Esophagus mucosa (tissue), 1 donor: ENCODE data around the gene DLX2. TPM values are rescaled to one million over a fixed set of nuclear protein-coding genes. Genes with fewer than 3 reads are reported as not detected.

Source experiments
- ATAC-seq: fragments of 200-7000 bp; cut with Tn5 transposase; one replicate; pipeline ENCODE4 v1.9.1; 2020
- total RNA-seq: library from RNA; stranded (reverse); gene quantifications from one replicate; pipeline ENCODE4 v1.2.4, GENCODE V29; 2023
- donor health status: DM: yes; HTN: yes; CAD: no.

Gene DLX2
- total RNA-seq, 1 donor from 2014 or later, result not detected

- no peak for ATAC-seq
Measured at GRCh38 chr2:172053486-172053885, 49.2 kb downstream of the DLX2 start.

GRCh38 chr2:172052000-172052983 is 50.4 kb downstream of the DLX2 start:
- ATAC-seq, result no peak

DNA sequence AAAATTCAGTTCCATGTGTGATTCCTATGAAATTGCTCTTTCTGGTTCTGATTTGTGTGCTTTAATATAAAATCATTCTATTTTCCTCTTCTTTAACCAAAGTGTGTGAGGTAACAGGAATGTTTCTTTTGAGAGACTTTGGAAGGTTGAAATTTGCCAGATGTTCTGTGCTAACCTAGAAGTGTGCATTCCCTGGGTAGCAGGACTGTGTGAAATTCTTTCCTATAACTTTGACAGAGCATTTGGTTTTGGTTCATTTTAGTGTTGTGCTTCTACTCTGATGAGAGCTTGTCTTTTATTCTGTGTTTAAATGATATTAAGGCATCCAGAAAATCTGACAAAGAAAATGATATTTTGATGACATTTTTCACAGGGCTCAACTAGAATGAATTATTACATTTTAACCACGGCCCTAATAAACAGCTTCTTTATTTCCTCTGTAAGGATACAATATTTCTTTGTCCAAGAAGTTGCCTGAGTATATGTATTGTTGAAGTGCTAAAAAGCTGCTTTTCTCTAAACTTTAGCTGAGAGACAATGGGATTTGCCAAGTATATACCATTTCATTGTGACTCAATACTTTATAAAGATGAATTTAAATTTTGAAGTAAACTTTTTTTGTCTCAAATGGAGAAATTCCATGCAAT is 52.1 kb downstream of the DLX2 start:
- no peak for ATAC-seq

- ATAC-seq, result no peak
Measured at GRCh38 chr2:172049567-172050120, 53.1 kb downstream of the DLX2 start.

Other genes with a start within 250 kb of the DLX2 start
- gene SLC25A12, start 208.7 kb downstream of the DLX2 start, total RNA-seq, result 12.2 TPM
- 25.3 TPM for gene HAT1, start 180.4 kb downstream of the DLX2 start, total RNA-seq
- 3.5 TPM for gene METAP1D, start 102.9 kb downstream of the DLX2 start, total RNA-seq
- not detected for gene DLX1, start 17.4 kb downstream of the DLX2 start, total RNA-seq